Liver (tissue), 9 donors: ENCODE data around the gene MYL3. TPM values are rescaled to one million over a fixed set of nuclear protein-coding genes. Genes with fewer than 3 reads are reported as not detected.

Experiments used
- DNase-seq: peaks from one replicate; pipeline ENCODE4 v3.0.0-alpha.2; 2017; ENCODE audit warnings: low spot score
- H3K27ac ChIP-seq, 2 donors: one replicate each; pipeline ENCODE4 v1.7.0; 2013; ENCODE audit warnings: inconsistent platforms in 2 of 2, low read length in 2 of 2, control low read depth in 1 of 2, low read depth in 1 of 2, mild to moderate bottlenecking in 1 of 2
- H3K27me3 ChIP-seq, 4 donors: one replicate each; pipeline versions ENCODE4 v1.6.1 to v1.7.0; 2013; ENCODE audit warnings: low read length in 3 of 4, inconsistent platforms in 1 of 4, mild to moderate bottlenecking in 1 of 4, moderate library complexity in 1 of 4; ENCODE audit not compliant: control insufficient read depth in 4 of 4, insufficient read depth in 4 of 4
- H3K36me3 ChIP-seq, 4 donors: one replicate each; pipeline versions ENCODE4 v1.6.1 to v1.7.0; 2013; ENCODE audit warnings: low read length in 3 of 4, mild to moderate bottlenecking in 3 of 4, low read depth in 1 of 4, moderate library complexity in 1 of 4; ENCODE audit not compliant: control insufficient read depth in 4 of 4, insufficient read depth in 3 of 4
- H3K4me1 ChIP-seq, 4 donors: one replicate each; pipeline versions ENCODE4 v1.6.1 to v1.7.0; 2013; ENCODE audit warnings: low read length in 3 of 4, mild to moderate bottlenecking in 3 of 4, moderate library complexity in 1 of 4; ENCODE audit not compliant: control insufficient read depth in 4 of 4, insufficient read depth in 4 of 4
- H3K4me3 ChIP-seq, 3 donors: one replicate each; pipeline versions ENCODE4 v1.6.1 to v1.7.0; 2013; ENCODE audit warnings: low read length in 3 of 3, control low read depth in 1 of 3, low read depth in 1 of 3, mild to moderate bottlenecking in 1 of 3
- H3K9ac ChIP-seq, 2 donors: one replicate each; pipeline ENCODE4 v1.7.0; 2013; ENCODE audit warnings: low read length in 2 of 2, mild to moderate bottlenecking in 2 of 2, moderate library complexity in 2 of 2, control low read depth in 1 of 2, low read depth in 1 of 2
- H3K9me3 ChIP-seq, 4 donors: one replicate each; pipeline versions ENCODE4 v1.6.1 to v1.7.0; 2013; ENCODE audit warnings: low read length in 3 of 4; ENCODE audit not compliant: control insufficient read depth in 4 of 4
- CTCF ChIP-seq: fragments of 150-350 bp; IDR thresholded peaks from 2 replicates; pipeline ENCODE4 v1.5.1; 2017; ENCODE audit warnings: improper control_type of control experiment, low read depth, low read length; ENCODE audit not compliant: missing input control
- EGR1 ChIP-seq, 2 donors: IDR thresholded peaks; 2 replicates each; pipeline ENCODE4 v1.6.1; 2016 to 2018; ENCODE audit warnings: antibody characterized with exemption in 2 of 2, low read depth in 2 of 2
- FOXA1 ChIP-seq: IDR thresholded peaks from 2 replicates; pipeline ENCODE4 v1.6.1; 2016; ENCODE audit warnings: antibody characterized with exemption
- FOXA2 ChIP-seq: IDR thresholded peaks from 2 replicates; pipeline ENCODE4 v1.6.1; 2016; ENCODE audit warnings: antibody characterized with exemption
- GABPA ChIP-seq, 2 donors: IDR thresholded peaks in 1 of 2; conservative IDR thresholded peaks in 1 of 2; 2 replicates each; pipeline ENCODE4 v1.6.1; 2016; ENCODE audit warnings: antibody characterized with exemption in 2 of 2, mild to moderate bottlenecking in 1 of 2, moderate library complexity in 1 of 2
- HNF4A ChIP-seq, 2 donors: conservative IDR thresholded peaks; 2 replicates each; pipeline ENCODE4 v1.6.1; 2016; ENCODE audit warnings: antibody characterized with exemption in 2 of 2, mild to moderate bottlenecking in 2 of 2
- HNF4G ChIP-seq: IDR thresholded peaks from 2 replicates; pipeline ENCODE4 v1.6.1; 2016; ENCODE audit warnings: antibody characterized with exemption
- JUND ChIP-seq, 2 donors: IDR thresholded peaks; 2 replicates each; pipeline ENCODE4 v1.6.1; 2016; ENCODE audit warnings: antibody characterized with exemption in 2 of 2
- NR2F2 ChIP-seq: IDR thresholded peaks from 2 replicates; pipeline ENCODE4 v1.6.1; 2016; ENCODE audit warnings: antibody characterized with exemption
- RAD21 ChIP-seq, 2 donors: IDR thresholded peaks; 2 replicates each; pipeline ENCODE4 v1.6.1; 2016; ENCODE audit warnings: antibody characterized with exemption in 2 of 2, mild to moderate bottlenecking in 2 of 2
- REST ChIP-seq: IDR thresholded peaks from 2 replicates; pipeline ENCODE4 v1.6.1; 2016; ENCODE audit warnings: antibody characterized with exemption, mild to moderate bottlenecking
- RXRA ChIP-seq, 2 donors: IDR thresholded peaks; 2 replicates each; pipeline ENCODE4 v1.6.1; 2017 to 2018; ENCODE audit warnings: antibody characterized with exemption in 2 of 2, mild to moderate bottlenecking in 1 of 2
- SP1 ChIP-seq: IDR thresholded peaks from 2 replicates; pipeline ENCODE4 v1.6.1; 2018; ENCODE audit warnings: antibody characterized with exemption, mild to moderate bottlenecking
- TAF1 ChIP-seq: conservative IDR thresholded peaks from 2 replicates; pipeline ENCODE4 v1.6.1; 2016; ENCODE audit warnings: antibody characterized with exemption, mild to moderate bottlenecking
- YY1 ChIP-seq: IDR thresholded peaks from 2 replicates; pipeline ENCODE4 v1.6.1; 2016; ENCODE audit warnings: antibody characterized with exemption, mild to moderate bottlenecking
- WGBS: extraction: QIAGEN DNeasy Blood & Tissue Kit; methylation state at CpG from one replicate; pipeline ENCODE4 v1.1.7; 2013; 5-methylcytosine and 5-hydroxymethylcytosine counted together
- polyA plus RNA-seq, 2 donors: library from polyadenylated mRNA; stranded (reverse) in 1 of 2; unstranded in 1 of 2; fragments of 200-250 nt in 1 of 2; fragments of >200 nt in 1 of 2; fragmentation: Nextera tagmentation in 1 of 2; extraction: Ambion mirVana in 1 of 2; gene quantifications; one replicate each; pipeline versions ENCODE4 v1.2.1 to v1.2.3, GENCODE V29; 2013 to 2015
- total RNA-seq, 2 donors: library from RNA; depleted of rRNA; stranded (reverse); fragments of >200 nt; gene quantifications; one replicate each; pipeline ENCODE4 v1.2.3, GENCODE V29; 2014
- TF ChIP-seq, protein P1 (sequence below): IDR thresholded peaks from 2 replicates; pipeline ENCODE4 v1.6.1; 2016; ENCODE audit warnings: antibody characterized with exemption
- TF ChIP-seq, protein P2 (sequence below): IDR thresholded peaks from 2 replicates; pipeline ENCODE4 v1.6.1; 2016; ENCODE audit warnings: antibody characterized with exemption
- TF ChIP-seq, protein P3 (sequence below): IDR thresholded peaks from 2 replicates; pipeline ENCODE4 v1.6.1; 2016; ENCODE audit warnings: antibody characterized with exemption
- donor health status: healthy.
- donor health status: healthy.
- donor health status: healthy.
- donor health status: healthy.
- donor health status: healthy.

Gene MYL3
- total and polyA plus RNA-seq, 4 donors: 0.51 to 1.3 (median 0.81) TPM

DNA sequence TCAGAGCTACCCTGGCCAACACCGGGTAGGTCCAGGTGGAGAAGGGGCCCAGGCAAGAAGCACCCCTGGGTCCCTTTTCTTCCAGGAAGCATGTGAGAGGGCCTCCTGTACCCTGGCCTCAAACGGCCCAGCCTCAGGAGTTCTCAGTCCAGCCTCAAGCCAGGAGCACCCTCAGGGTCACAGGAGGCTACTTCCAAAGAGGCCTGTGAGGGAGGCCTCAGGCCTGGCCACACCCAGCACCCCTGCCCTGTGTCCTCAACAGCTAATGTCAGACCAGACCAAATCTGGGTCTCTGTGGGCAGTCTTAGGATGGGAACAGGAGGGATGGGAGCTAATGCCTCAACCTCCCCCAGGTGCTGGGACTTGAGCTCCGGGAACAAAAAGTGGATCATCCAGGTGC is 37.8 kb upstream of the MYL3 start:
- TF ChIP-seq GABPA (IDR thresholded peaks at IDR 0.05 in 1 of 2, conservative IDR thresholded peaks at IDR 0.05 in 1 of 2) (no peak), JUND (IDR thresholded peaks at IDR 0.05) (no peak), TAF1 (no peak), SP1 (no peak), NR2F2 (no peak), HNF4G (no peak), RXRA (IDR thresholded peaks at IDR 0.05) (no peak), CTCF (no peak), HNF4A (conservative IDR thresholded peaks at IDR 0.05) (no peak), RAD21 (IDR thresholded peaks at IDR 0.05) (no peak), FOXA1 (no peak), YY1 (no peak), REST (no peak), EGR1 (IDR thresholded peaks at IDR 0.05; ENCODE audit: low read depth in 2 of 2) (no peak), FOXA2 (no peak)
- TF ChIP-seq, protein P1, sequence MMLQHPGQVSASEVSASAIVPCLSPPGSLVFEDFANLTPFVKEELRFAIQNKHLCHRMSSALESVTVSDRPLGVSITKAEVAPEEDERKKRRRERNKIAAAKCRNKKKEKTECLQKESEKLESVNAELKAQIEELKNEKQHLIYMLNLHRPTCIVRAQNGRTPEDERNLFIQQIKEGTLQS: no peak
- TF ChIP-seq, protein P2, sequence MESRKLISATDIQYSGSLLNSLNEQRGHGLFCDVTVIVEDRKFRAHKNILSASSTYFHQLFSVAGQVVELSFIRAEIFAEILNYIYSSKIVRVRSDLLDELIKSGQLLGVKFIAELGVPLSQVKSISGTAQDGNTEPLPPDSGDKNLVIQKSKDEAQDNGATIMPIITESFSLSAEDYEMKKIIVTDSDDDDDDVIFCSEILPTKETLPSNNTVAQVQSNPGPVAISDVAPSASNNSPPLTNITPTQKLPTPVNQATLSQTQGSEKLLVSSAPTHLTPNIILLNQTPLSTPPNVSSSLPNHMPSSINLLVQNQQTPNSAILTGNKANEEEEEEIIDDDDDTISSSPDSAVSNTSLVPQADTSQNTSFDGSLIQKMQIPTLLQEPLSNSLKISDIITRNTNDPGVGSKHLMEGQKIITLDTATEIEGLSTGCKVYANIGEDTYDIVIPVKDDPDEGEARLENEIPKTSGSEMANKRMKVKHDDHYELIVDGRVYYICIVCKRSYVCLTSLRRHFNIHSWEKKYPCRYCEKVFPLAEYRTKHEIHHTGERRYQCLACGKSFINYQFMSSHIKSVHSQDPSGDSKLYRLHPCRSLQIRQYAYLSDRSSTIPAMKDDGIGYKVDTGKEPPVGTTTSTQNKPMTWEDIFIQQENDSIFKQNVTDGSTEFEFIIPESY: no peak
- TF ChIP-seq, protein P3, sequence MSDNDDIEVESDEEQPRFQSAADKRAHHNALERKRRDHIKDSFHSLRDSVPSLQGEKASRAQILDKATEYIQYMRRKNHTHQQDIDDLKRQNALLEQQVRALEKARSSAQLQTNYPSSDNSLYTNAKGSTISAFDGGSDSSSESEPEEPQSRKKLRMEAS: no peak
- no peaks in the 10 kb centered on the region for H3K27me3 ChIP-seq
- no peak overlapping the region for H3K9ac ChIP-seq
- DNase-seq: no peak
- 82% methylated on average over 3 of the region's 3 CpGs for WGBS
- H3K4me3 ChIP-seq: no peak overlapping the region
- no peaks in the 10 kb centered on the region for H3K36me3 ChIP-seq
- H3K9me3 ChIP-seq: no peaks in the 10 kb centered on the region
- H3K27ac ChIP-seq: no peak overlapping the region
- no peaks in the 10 kb centered on the region for H3K4me1 ChIP-seq
